ENCODE data around the gene COL23A1.

The COL23A1 gene

DNA sequence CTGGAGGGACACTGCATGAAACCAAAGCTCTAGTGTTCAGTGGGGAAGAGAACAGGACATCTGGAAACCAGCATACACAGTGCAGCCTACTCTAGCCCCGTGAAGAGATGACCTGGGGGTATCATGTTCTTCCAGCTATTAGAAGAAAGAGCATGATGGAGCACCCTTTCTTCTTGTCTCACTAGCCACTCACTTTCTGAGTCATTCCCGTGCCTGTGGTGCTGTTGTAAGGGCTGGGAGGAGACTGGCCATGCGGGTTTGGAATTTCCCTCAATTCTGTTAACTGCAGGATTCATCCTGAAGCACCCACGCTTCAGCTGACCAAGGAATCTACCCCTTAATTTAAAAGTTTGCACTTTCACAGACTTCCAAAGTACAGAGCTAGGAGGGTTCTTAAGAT lies 137.0 kb downstream of the COL23A1 start:
- FAIRE-seq = no peak

DNA sequence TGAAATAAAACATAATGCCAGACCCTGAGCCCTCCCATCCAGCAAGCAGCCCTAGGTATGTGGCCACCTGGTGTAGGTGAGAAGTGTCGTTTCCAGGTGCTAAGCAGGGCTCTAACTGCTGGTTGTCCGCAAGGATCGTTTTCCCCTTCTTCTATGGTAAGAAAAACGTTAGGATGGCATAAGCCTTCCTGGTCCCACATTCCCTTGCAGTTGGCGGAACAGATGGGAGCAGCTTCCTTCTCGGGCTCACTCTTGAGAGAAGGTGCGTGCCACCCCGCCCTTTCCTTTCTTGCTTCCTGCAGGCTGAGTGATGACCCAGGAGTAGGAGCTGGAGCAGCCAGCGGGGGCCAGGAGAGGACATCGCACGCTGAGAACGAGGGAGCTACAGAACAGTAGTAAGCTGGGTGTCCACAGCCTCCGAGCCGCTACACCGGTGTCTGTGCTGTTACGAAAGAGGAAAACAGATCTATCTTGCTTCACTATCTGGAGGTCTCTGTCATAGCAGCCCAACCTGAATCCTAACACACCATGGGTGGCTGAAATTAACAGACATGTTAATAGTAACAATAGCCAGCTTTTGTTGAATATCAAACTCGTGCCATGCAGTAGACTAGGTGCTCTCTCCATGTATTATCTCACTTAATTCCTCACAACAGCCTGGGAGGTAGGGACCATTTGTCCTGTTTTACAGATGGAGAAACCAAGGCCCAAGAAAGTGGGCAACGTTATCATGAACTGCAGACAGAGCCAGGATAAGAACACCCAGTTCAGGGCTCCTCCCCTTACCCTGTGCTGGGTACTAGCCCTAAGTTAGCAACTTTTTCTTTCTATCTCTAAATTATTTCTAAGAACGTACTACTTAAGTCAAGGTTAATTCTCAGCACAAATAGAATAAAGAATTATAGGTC lies 139.8 kb downstream of the COL23A1 start:
- FAIRE-seq = no peak

GRCh38 chr5:178449163-178450070 lies 140.8 kb downstream of the COL23A1 start:
- FAIRE-seq = no peak

- FAIRE-seq = no peak
These were observed 144.7 kb downstream of the COL23A1 start for GRCh38 chr5:178445534-178445933.

GRCh38 chr5:178442405-178443257 lies 147.6 kb downstream of the COL23A1 start:
- FAIRE-seq = no peak

- FAIRE-seq = no peak
These were observed 148.5 kb downstream of the COL23A1 start for GRCh38 chr5:178441486-178442270.

- FAIRE-seq = no peak
These were observed 150.0 kb downstream of the COL23A1 start for GRCh38 chr5:178440181-178440580.

- FAIRE-seq = no peak
These were observed 150.6 kb downstream of the COL23A1 start for GRCh38 chr5:178439493-178440180.

- FAIRE-seq = no peak
These were observed 151.4 kb downstream of the COL23A1 start for GRCh38 chr5:178438796-178439195.

GRCh38 chr5:178437386-178438075 lies 152.7 kb downstream of the COL23A1 start:
- FAIRE-seq = no peak

DNA sequence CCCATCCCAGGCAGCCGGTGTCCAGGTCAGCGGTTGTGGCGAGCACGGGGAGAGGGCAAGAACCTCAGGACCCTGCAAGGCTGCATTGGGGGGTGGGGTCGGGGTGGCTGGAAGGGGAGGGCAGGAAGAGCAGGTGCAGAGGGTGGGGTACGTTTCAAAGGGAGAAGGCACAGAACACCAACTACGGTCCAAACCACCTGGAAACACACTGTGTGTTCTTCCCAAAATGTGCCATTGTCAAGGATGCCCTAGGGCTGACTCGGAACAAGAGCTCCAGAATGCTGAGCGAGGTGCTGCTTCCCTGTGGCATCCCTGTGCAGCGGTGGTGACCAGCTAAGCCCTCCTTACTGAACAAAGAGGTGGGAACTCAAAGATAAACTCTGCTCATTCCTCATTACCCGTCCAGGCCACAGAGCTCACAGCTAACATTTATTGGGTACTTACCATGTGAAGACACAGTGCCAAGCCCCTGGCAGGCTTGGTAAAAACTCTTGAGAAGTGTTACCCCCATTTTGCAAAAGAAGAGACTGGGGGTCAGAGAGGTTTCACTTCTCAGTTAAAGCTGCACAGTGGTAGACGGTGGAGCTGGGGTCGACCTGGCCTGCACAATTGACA lies 153.8 kb downstream of the COL23A1 start:
- no peak for FAIRE-seq

DNA sequence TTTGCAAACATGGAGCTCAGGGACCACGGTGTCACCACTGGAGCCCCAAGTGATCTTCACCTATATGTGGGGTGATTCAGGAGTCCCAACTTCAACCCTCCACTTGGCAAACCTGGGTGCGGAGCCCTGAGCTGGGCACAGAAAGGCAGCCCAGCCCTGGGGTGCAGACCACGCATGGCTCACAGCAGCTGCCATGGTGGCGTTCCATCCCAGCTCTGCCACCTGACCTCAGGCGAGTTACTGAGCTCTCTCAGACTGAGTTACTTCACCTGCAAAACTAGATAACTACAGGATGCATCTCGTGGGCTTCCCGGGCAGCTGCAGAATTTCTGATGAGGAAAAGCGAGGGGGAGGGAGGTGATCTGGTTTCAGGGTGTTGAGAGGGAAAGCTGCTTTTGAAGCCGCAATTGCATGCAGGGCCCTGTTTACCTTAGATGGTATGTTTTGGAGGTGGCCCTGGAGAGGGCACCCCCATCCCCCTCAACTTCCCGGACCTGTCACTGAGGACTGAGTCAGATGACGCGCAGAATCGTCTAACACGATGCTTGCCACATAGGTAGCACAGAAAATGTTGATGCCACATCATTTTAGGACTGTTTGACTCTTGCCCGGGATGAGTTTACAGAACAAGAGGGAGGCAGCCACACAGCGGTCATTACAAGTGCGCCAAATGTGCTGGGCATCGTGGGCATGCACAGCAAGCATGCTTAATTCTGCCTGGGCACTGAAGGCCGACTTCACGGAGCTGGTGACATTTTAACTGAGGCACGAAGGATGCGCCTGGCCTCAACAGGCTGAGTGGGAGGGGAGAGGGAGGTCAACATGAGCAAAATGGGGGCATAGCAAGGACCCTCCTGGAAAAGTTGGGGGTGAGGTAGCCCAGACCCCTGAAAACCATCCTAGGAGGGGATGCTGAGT lies 154.6 kb downstream of the COL23A1 start:
- FAIRE-seq = no peak

DNA sequence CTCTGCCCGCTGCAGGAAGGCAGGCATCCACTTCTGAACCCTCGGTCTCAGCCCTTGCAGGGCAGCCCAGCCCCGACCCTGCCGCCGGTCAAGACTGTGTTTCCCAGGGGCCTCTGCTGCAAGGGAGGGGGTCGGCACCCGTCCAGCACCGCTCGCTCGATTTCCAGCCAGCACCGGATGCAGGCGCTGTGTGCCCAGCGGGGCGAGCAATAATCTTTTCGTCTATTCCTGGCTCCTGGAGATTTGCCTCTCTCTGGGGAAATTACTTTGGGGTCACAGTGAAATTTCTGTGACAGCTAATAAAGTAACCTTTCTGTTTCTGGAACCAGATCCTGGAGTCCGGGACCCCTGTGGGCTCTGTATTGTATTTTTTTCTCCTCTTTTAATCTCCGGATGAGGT lies 155.3 kb downstream of the COL23A1 start:
- FAIRE-seq = no peak

GRCh38 chr5:178434016-178434761 lies 156.0 kb downstream of the COL23A1 start:
- FAIRE-seq = no peak

- no peak for FAIRE-seq
These were observed 156.9 kb downstream of the COL23A1 start for GRCh38 chr5:178433273-178433775.

DNA sequence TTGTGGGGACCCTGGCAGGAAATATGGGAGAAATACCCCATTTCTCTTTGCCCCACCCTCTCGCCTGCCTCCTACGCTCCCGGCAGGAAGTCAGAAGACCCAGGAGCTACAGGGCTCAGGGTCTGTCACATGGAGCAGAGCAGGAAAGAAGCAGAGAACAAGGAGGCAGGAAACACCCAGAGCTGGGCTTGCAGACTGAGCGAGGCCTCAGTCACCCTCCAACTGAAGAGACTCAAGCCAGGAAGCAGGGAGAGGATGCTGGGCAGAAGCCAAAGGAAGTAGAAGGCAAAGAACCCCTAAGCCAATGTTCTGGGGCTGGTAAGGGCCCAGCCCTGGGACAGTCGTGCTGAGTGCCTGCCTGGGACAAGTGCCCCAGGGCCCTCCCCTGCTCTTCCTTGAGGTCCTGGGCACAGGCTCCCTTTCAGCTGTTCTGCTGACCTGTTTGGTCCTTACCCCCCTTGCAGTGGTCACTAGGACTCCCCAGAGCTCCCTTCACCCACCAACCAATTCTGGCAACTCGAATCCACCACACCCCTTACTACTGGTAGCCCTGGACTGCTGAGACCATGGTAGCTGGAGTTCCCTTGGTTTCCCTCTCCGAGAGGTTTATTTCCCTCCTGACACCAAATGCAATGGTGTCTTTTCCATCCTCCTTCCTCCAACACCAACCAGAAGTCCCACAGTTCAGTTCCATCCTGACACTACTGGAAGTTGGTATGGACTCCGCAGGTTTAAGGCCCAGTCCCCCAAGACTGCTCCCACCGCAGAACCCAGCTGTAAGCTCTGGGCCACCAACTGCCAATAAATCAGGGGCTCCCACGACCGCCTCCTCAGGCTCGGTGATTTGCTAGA lies 157.5 kb downstream of the COL23A1 start:
- FAIRE-seq = no peak

GRCh38 chr5:178431782-178432165 lies 158.4 kb downstream of the COL23A1 start:
- FAIRE-seq = no peak

All from G401.6 (cell line).